NCI-H2171 treated with DMSO at 0.1 percent for 48 hours (cell line): ENCODE measurements around the gene SLC35E1.
A peak's percentile ranks its signal among the peaks of the same experiment; 100 is the strongest.
"Not testable (repeated sequence)": the region's sequence is repeated elsewhere in the genome, so short reads cannot be mapped to it uniquely, and the experiment has no call there.

Source experiments
- DNase-seq: peaks from one replicate; lab custom pipeline; 2025; lab: John Stamatoyannopoulos, UW

The SLC35E1 gene

GRCh38 chr19:16544473-16545231 lies 27.6 kb downstream of the SLC35E1 start:
- DNase-seq = no peak

GRCh38 chr19:16543734-16544133 lies 28.5 kb downstream of the SLC35E1 start:
- DNase-seq = not testable (repeated sequence)

- peak; percentile 37 for DNase-seq
Observed at GRCh38 chr19:16542910-16543472, 29.2 kb downstream of the SLC35E1 start.

GRCh38 chr19:16542045-16542909 lies 29.9 kb downstream of the SLC35E1 start, which contains the start of gene CHERP:
TSS of gene CHERP (minus strand) at chr19:16542437. CDS start at chr19:16542378, 59 bp downstream.
- peak; percentile 94 for DNase-seq

- no peak for DNase-seq
Observed at GRCh38 chr19:16541526-16542044, 30.6 kb downstream of the SLC35E1 start.

GRCh38 chr19:16540948-16541347 lies 31.3 kb downstream of the SLC35E1 start:
- DNase-seq = no peak

- no peak for DNase-seq
Observed at GRCh38 chr19:16537111-16537510, 35.1 kb downstream of the SLC35E1 start.

- DNase-seq = no peak
Observed at GRCh38 chr19:16536130-16536529, 36.1 kb downstream of the SLC35E1 start.

GRCh38 chr19:16535381-16535780 lies 36.8 kb downstream of the SLC35E1 start:
- DNase-seq = no peak

GRCh38 chr19:16532440-16533234 lies 39.6 kb downstream of the SLC35E1 start:
- no peak for DNase-seq

GRCh38 chr19:16531380-16531669 lies 40.9 kb downstream of the SLC35E1 start:
- DNase-seq = no peak

GRCh38 chr19:16530540-16531379 lies 41.5 kb downstream of the SLC35E1 start:
- DNase-seq = no peak

- DNase-seq = no peak
Observed at GRCh38 chr19:16529466-16530144, 42.6 kb downstream of the SLC35E1 start.

GRCh38 chr19:16527971-16528521 lies 44.2 kb downstream of the SLC35E1 start:
- no peak for DNase-seq

- no peak for DNase-seq
Observed at GRCh38 chr19:16527334-16527935, 44.8 kb downstream of the SLC35E1 start.

GRCh38 chr19:16525751-16526481 lies 46.3 kb downstream of the SLC35E1 start:
- DNase-seq = no peak

- DNase-seq = no peak
Observed at GRCh38 chr19:16524991-16525734, 47.1 kb downstream of the SLC35E1 start.
